Measurements from ENCODE around the gene HOXB2.

HOXB2 gene

DNA sequence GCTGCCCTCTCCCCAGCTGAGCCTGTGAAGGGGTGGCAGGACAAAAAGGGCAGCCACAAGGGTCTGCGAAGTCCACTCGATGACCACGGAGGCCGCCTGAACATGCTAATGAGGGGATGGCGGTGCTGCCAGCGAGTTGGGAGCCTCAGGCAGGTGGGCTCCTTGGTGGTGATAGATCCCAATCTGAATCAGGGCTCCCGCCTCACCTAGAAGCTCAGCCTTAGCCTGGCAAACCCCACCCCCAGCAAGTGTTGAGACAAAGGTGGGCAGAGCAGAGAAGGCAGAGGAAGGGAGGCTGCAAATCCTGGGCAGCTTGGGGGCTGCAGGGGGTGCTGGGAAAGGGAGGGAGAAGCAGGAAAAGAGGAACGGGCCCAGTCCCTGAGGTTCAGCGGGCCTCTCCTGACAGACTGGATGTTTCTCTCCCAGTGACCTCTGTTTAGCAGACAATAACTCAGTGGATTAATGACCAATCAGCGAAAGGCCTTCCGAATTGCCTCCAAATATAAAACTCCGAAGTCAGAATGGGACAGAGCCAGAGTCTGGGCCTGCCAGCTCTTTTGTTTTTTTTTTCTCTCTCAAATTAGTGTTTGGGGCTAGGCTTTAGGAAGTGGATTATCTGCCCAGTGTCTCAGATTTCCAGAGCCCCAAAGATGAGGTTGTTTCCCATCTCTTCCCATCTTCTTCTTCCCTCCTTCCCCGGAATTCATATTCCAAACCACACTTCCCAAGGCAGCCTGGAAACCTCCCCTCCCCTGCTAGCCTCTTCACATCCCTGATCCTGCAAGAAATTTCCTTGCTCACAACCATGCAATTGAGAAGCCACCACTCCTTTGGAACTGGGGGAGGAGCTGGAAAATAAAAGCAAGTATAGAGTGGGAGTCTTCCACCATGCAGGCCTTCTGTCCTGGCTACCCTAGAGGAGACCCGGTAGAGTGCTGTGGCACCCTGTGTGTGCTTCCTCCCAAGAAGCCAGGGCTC is 15.2 kb upstream of the HOXB2 start:
- no peak for DNase-seq (ENCODE audit: low spot score)
- H3K14ac ChIP-seq (ENCODE audit: low read length), result no peak overlapping the region
- no peak overlapping the region for H3K4ac ChIP-seq (ENCODE audit: low read length)
- no peak overlapping the region for H3K4me3 ChIP-seq (ENCODE audit: low read length in 2 of 2)
- no peak overlapping the region for H3K23ac ChIP-seq (ENCODE audit: low read depth, low read length, poor library complexity)
- peaks cover 66 to 98% (median 97%) of the 10 kb centered on the region in 3 experiments for H3K27me3 ChIP-seq (ENCODE audit: control insufficient read depth in 3 of 3, insufficient read depth in 3 of 3, low read depth in 1 of 3, low read length in 3 of 3)
- H4K8ac ChIP-seq (ENCODE audit: low read depth, low read length), result no peak overlapping the region
- H3K79me1 ChIP-seq (ENCODE audit: low read depth, low read length), result no peaks in the 10 kb centered on the region
- H2BK5ac ChIP-seq (ENCODE audit: low read length), result no peak overlapping the region
- no peaks in the 10 kb centered on the region for H3K4me1 ChIP-seq (ENCODE audit: control insufficient read depth in 2 of 2, insufficient read depth in 1 of 2, low read depth in 1 of 2, low read length in 2 of 2)
- H3K27ac ChIP-seq (replicated peaks; ENCODE audit: low read length), result no peak overlapping the region
- no peak overlapping the region for H3K4me2 ChIP-seq (ENCODE audit: insufficient read depth, low read length, poor library complexity, severe bottlenecking)
- WGBS, 2 donors (ENCODE audit: extremely low coverage in 2 of 2, insufficient read length in 2 of 2, insufficient replicate concordance in 1 of 2), result no CpG with 5 or more reads among the region's 14 CpGs
- H4K91ac ChIP-seq (ENCODE audit: low read depth, low read length, poor library complexity), result no peak overlapping the region
- H2AFZ ChIP-seq (ENCODE audit: low read length), result no peak overlapping the region
- no peak overlapping the region for H2BK15ac ChIP-seq (ENCODE audit: low read length)
- H2BK12ac ChIP-seq (ENCODE audit: low read length), result no peak overlapping the region
- H2BK120ac ChIP-seq (ENCODE audit: low read depth, low read length), result no peak overlapping the region
- H3K18ac ChIP-seq (ENCODE audit: low read length), result no peak overlapping the region
- no peak overlapping the region for H2AK5ac ChIP-seq (ENCODE audit: low read depth, low read length)
- H3K36me3 ChIP-seq (replicated peaks in 1 of 2; ENCODE audit: control insufficient read depth in 2 of 2, insufficient read depth in 2 of 2, low read length in 2 of 2), result no peaks in the 10 kb centered on the region
- no peak overlapping the region for H3K9ac ChIP-seq (ENCODE audit: low read depth, low read length, poor library complexity)
- no peaks in the 10 kb centered on the region for H3K9me3 ChIP-seq (replicated peaks in 1 of 2; ENCODE audit: control insufficient read depth in 2 of 2, insufficient read depth in 1 of 2, low read depth in 1 of 2, low read length in 2 of 2)

DNA sequence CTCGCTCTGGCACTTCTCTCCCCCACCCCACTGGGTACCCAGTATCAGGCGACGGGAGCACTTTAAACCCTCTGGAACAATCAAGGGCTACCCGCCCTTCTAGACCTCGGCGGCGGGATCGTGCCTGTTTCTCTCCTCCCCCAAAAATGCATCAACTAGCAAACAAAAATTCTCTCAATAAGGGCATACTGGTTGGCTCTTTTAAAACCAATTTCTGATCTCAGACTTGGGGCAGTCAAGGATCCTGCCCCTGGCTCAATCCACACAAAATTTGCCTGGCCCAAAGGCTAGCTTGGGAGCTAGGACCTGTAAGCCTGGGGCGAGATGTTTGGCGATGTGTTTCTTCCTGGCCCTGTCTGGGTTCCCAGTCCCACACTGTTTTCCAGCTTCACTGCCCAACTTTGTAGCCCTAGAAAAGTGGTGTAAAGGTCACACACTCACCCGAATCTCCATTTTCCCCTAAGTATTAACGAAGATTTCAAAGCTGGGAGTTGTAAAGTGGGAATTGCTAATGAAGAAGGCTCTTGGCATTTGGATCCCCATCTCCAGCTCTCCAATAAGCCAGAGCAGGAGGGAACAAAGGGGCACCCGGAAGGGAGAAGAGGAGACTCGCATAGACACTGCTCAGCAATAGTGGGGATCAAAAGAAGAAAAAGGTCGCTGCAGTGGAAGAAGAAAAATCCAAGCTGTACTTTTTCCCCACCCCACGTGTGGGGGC is 14.4 kb upstream of the HOXB2 start:
- Histone ChIP-seq H3K9me3 (replicated peaks in 1 of 2; ENCODE audit: control insufficient read depth in 2 of 2, insufficient read depth in 1 of 2, low read depth in 1 of 2, low read length in 2 of 2) (no peaks in the 10 kb centered on the region), H3K4ac (ENCODE audit: low read length) (no peak overlapping the region), H4K91ac (ENCODE audit: low read depth, low read length, poor library complexity) (no peak overlapping the region), H3K36me3 (replicated peaks in 1 of 2; ENCODE audit: control insufficient read depth in 2 of 2, insufficient read depth in 2 of 2, low read length in 2 of 2) (no peaks in the 10 kb centered on the region), H2AFZ (ENCODE audit: low read length) (no peak overlapping the region), H3K4me1 (ENCODE audit: control insufficient read depth in 2 of 2, insufficient read depth in 1 of 2, low read depth in 1 of 2, low read length in 2 of 2) (no peaks in the 10 kb centered on the region), H4K8ac (ENCODE audit: low read depth, low read length) (no peak overlapping the region), H2BK15ac (ENCODE audit: low read length) (no peak overlapping the region), H3K79me1 (ENCODE audit: low read depth, low read length) (peaks cover 2% of the 10 kb centered on the region), H3K23ac (ENCODE audit: low read depth, low read length, poor library complexity) (no peak overlapping the region), H3K4me3 (ENCODE audit: low read length in 2 of 2) (no peak overlapping the region), H3K27me3 (ENCODE audit: control insufficient read depth in 3 of 3, insufficient read depth in 3 of 3, low read depth in 1 of 3, low read length in 3 of 3) (peaks cover 66 to 98% (median 97%) of the 10 kb centered on the region in 3 experiments), H3K18ac (ENCODE audit: low read length) (no peak overlapping the region), H2BK12ac (ENCODE audit: low read length) (no peak overlapping the region), H2AK5ac (ENCODE audit: low read depth, low read length) (no peak overlapping the region), H3K27ac (replicated peaks; ENCODE audit: low read length) (no peak overlapping the region), H3K9ac (ENCODE audit: low read depth, low read length, poor library complexity) (no peak overlapping the region), H3K4me2 (ENCODE audit: insufficient read depth, low read length, poor library complexity, severe bottlenecking) (no peak overlapping the region), H2BK5ac (ENCODE audit: low read length) (no peak overlapping the region), H3K14ac (ENCODE audit: low read length) (no peak overlapping the region), H2BK120ac (ENCODE audit: low read depth, low read length) (no peak overlapping the region)
- DNase-seq (ENCODE audit: low spot score), result no peak
- no CpG with 5 or more reads among the region's 16 CpGs for WGBS, 2 donors (ENCODE audit: extremely low coverage in 2 of 2, insufficient read length in 2 of 2, insufficient replicate concordance in 1 of 2)

DNA sequence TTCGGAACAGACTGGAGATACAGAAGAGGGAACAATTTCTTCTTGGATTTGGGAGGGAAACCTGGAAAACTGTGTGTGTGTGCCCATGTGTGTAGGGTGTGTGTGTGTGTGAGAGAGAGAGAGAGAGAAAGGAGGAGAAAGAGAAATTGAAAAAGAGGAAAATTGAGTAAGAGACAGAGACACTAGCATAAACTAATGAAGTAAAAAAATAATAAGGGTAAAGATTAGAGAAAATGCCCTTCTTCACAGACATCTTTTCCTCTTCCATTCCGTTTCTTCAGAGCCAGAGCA is 13.9 kb upstream of the HOXB2 start:
- Histone ChIP-seq H3K18ac (ENCODE audit: low read length) (no peak overlapping the region), H2AK5ac (ENCODE audit: low read depth, low read length) (no peak overlapping the region), H3K79me1 (ENCODE audit: low read depth, low read length) (peaks cover 2% of the 10 kb centered on the region), H2AFZ (ENCODE audit: low read length) (no peak overlapping the region), H3K27me3 (ENCODE audit: control insufficient read depth in 3 of 3, insufficient read depth in 3 of 3, low read depth in 1 of 3, low read length in 3 of 3) (peaks cover 69 to 99% (median 98%) of the 10 kb centered on the region in 3 experiments), H3K4me1 (ENCODE audit: control insufficient read depth in 2 of 2, insufficient read depth in 1 of 2, low read depth in 1 of 2, low read length in 2 of 2) (no peaks in the 10 kb centered on the region), H4K8ac (ENCODE audit: low read depth, low read length) (no peak overlapping the region), H2BK120ac (ENCODE audit: low read depth, low read length) (no peak overlapping the region), H3K14ac (ENCODE audit: low read length) (no peak overlapping the region), H3K27ac (replicated peaks; ENCODE audit: low read length) (no peak overlapping the region), H3K36me3 (replicated peaks in 1 of 2; ENCODE audit: control insufficient read depth in 2 of 2, insufficient read depth in 2 of 2, low read length in 2 of 2) (no peaks in the 10 kb centered on the region), H2BK15ac (ENCODE audit: low read length) (no peak overlapping the region), H2BK5ac (ENCODE audit: low read length) (no peak overlapping the region), H3K4me2 (ENCODE audit: insufficient read depth, low read length, poor library complexity, severe bottlenecking) (no peak overlapping the region), H3K4me3 (ENCODE audit: low read length in 2 of 2) (no peak overlapping the region), H3K4ac (ENCODE audit: low read length) (no peak overlapping the region), H3K9ac (ENCODE audit: low read depth, low read length, poor library complexity) (no peak overlapping the region), H3K23ac (ENCODE audit: low read depth, low read length, poor library complexity) (no peak overlapping the region), H3K9me3 (replicated peaks in 1 of 2; ENCODE audit: control insufficient read depth in 2 of 2, insufficient read depth in 1 of 2, low read depth in 1 of 2, low read length in 2 of 2) (no peaks in the 10 kb centered on the region), H2BK12ac (ENCODE audit: low read length) (no peak overlapping the region), H4K91ac (ENCODE audit: low read depth, low read length, poor library complexity) (no peak overlapping the region)
- no CpG with 5 or more reads among the region's 2 CpGs for WGBS, 2 donors (ENCODE audit: extremely low coverage in 2 of 2, insufficient read length in 2 of 2, insufficient replicate concordance in 1 of 2)
- no peak for DNase-seq (ENCODE audit: low spot score)

Measured in neuronal stem cell (in vitro differentiated cells).